GM12878 (cell line): ENCODE measurements around the gene GOLGA6L9. TPM values are rescaled to one million over a fixed set of nuclear protein-coding genes. Genes with fewer than 3 reads are reported as not detected.
"Not testable (repeated sequence)": the region's sequence is repeated elsewhere in the genome, so short reads cannot be mapped to it uniquely, and the experiment has no call there.

ENCODE experiments used
- ATAC-seq: fragments of 200-7000 bp; cut with Tn5 transposase; 3 replicates; pipeline ENCODE4 v1.9.1; 2020; ENCODE audit warnings: mild to moderate bottlenecking, moderate library complexity
- BruUV-seq: library from RNA; stranded (reverse); fragments of 400-500 nt; replicated peaks from 2 replicates; lab custom pipeline; 2021; lab: Mats Ljungman, UMichigan
- CTCF ChIA-PET: fragments of 300-600 bp; sonication (Branson Sonifier 250); formaldehyde crosslinking; extraction: SDS; loops from one replicate; lab custom pipeline; 2021; ENCODE audit warnings: inconsistent platforms; lab: Yijun Ruan, JAX
- POLR2A ChIA-PET: fragments of 350-600 bp; formaldehyde crosslinking; extraction: SDS; loops from one replicate; lab custom pipeline; 2021; ENCODE audit warnings: inconsistent platforms; lab: Charles Lee
- RAD21 ChIA-PET: fragments of 300-600 bp; sonication (Branson Sonifier 250); formaldehyde crosslinking; loops from one replicate; lab custom pipeline; 2023; ENCODE audit warnings: antibody characterized with exemption; ENCODE audit not compliant: unreplicated experiment; lab: Charles Lee
- SMC1A ChIA-PET: fragments of 300-600 bp; sonication (Branson Sonifier 250); formaldehyde crosslinking; loops from one replicate; lab custom pipeline; 2023; ENCODE audit not compliant: unreplicated experiment, uncharacterized antibody; lab: Charles Lee
- DNase-seq: peaks from one replicate; pipeline ENCODE4 v3.0.0-alpha.2; 2011; ENCODE audit warnings: low read depth, low spot score
- FAIRE-seq: peaks from 3 replicates; lab custom pipeline; 2011; peaks lifted over from hg19 to GRCh38; lab: Jason Lieb, UNC
- H2AFZ ChIP-seq: 2 replicates; pipeline ENCODE4 v1.6.0; 2011; ENCODE audit warnings: low read depth, low read length, control low read depth; ENCODE audit not compliant: control insufficient read depth
- H3K27ac ChIP-seq: 2 replicates; pipeline ENCODE4 v1.5.1; 2011; ENCODE audit warnings: control low read depth; ENCODE audit not compliant: control insufficient read depth, insufficient read depth
- H3K27me3 ChIP-seq, 2 experiments: replicated peaks in 1 of 2; 2 replicates each; pipeline versions ENCODE4 v1.6.0 to v1.6.1; 2011; ENCODE audit warnings: low read length in 1 of 2; ENCODE audit not compliant: control insufficient read depth in 2 of 2, insufficient read depth in 2 of 2
- H3K36me3 ChIP-seq, 2 experiments: 2 replicates each; pipeline ENCODE4 v1.5.1; 2011; ENCODE audit warnings: low read length in 1 of 2; ENCODE audit not compliant: control insufficient read depth in 2 of 2, insufficient read depth in 2 of 2
- H3K4me1 ChIP-seq: 2 replicates; pipeline ENCODE4 v1.6.1; 2011; ENCODE audit warnings: mild to moderate bottlenecking, low read length, moderate library complexity, mixed read lengths; ENCODE audit not compliant: control insufficient read depth, insufficient read depth
- H3K4me2 ChIP-seq: 2 replicates; pipeline ENCODE4 v1.6.0; 2011; ENCODE audit warnings: control low read depth; ENCODE audit not compliant: control insufficient read depth, insufficient read depth
- H3K4me3 ChIP-seq: fragments of 200-600 bp; sonication (generic); 2 replicates; pipeline ENCODE4 v1.5.1; 2016
- H3K79me2 ChIP-seq: 2 replicates; pipeline ENCODE4 v1.6.0; 2011; ENCODE audit warnings: low read length; ENCODE audit not compliant: control insufficient read depth, insufficient read depth
- H3K9ac ChIP-seq: 2 replicates; pipeline ENCODE4 v1.8.0; 2011; ENCODE audit warnings: low read length, control low read depth, mixed read lengths; ENCODE audit not compliant: control insufficient read depth, insufficient read depth
- H3K9me3 ChIP-seq: replicated peaks from 3 replicates; pipeline ENCODE4 v1.5.1; 2011; ENCODE audit warnings: mild to moderate bottlenecking, low read length; ENCODE audit not compliant: control insufficient read depth, insufficient read depth
- H4K20me1 ChIP-seq: 2 replicates; pipeline ENCODE4 v1.6.0; 2011; ENCODE audit not compliant: control insufficient read depth, insufficient read depth
- WGBS: methylation state at CpG from one replicate; pipeline ENCODE4 v1.1.6; 2016; ENCODE audit warnings: low lambda C conversion rate; ENCODE audit not compliant: insufficient replicate concordance, insufficient coverage; ENCODE audit errors: missing lambda C conversion rate; 5-methylcytosine and 5-hydroxymethylcytosine counted together
- in situ Hi-C: fragments of 300-500 bp; cut with MboI; formaldehyde crosslinking; loops from 9 replicates; pipeline ENCODE4 v1.14.3; 2018; ENCODE audit warnings: mixed read lengths
- intact Hi-C: fragments of 100-400 bp; cut with micrococcal nuclease; formaldehyde crosslinking; loops from one replicate; pipeline ENCODE4 v1.14.2; 2022; ENCODE audit not compliant: unreplicated experiment
- polyA plus RNA-seq, 11 experiments: library from polyadenylated mRNA; depleted of rRNA in 4 of 11; unstranded in 6 of 11; stranded (reverse) in 5 of 11; fragments of >200 nt; fragmentation: Nextera tagmentation in 4 of 11; fragmentation: Illumina TruSeq in 1 of 11; extraction: Ambion mirVana in 4 of 11; extraction: Trizol in 1 of 11; gene quantifications; 1 replicate in 1 of 11; 2 replicates in 10 of 11; pipeline versions ENCODE4 v1.2.1 to v1.2.3, GENCODE V29; 2011 to 2016; ENCODE audit warnings: inconsistent platforms in 2 of 11, missing spikeins in 2 of 11, low read depth in 1 of 11
- total RNA-seq, 4 experiments: library from RNA; depleted of rRNA in 3 of 4; stranded (reverse); fragments of >200 nt in 3 of 4; fragmentation: Illumina TruSeq in 1 of 4; extraction: Trizol in 1 of 4; gene quantifications; 2 replicates each; pipeline versions ENCODE4 v1.2.1 to v1.2.3, GENCODE V29; 2013 to 2021

The GOLGA6L9 gene
- total and polyA plus RNA-seq, 10 of the 15 experiments (the other 5 are each of a cell fraction or from before 2014, with no cell fraction given) = 0.35 to 4.6 (median 1.4) TPM

GRCh38 chr15:82475345-82475967 is 45.8 kb downstream of the GOLGA6L9 start:
- H3K9ac ChIP-seq, H3K27ac ChIP-seq, H3K36me3 ChIP-seq, FAIRE-seq, H3K4me1 ChIP-seq, H3K4me2 ChIP-seq, H3K9me3 ChIP-seq, H3K4me3 ChIP-seq, H2AFZ ChIP-seq, SMC1A ChIA-PET, ATAC-seq, DNase-seq, H3K27me3 ChIP-seq, intact Hi-C loops, BruUV-seq, H3K79me2 ChIP-seq, POLR2A ChIA-PET, CTCF ChIA-PET, H4K20me1 ChIP-seq, RAD21 ChIA-PET, in situ Hi-C loops: not testable (repeated sequence)
- 70% methylated on average over 6 of the region's 11 CpGs for WGBS

- RAD21 ChIA-PET, H3K4me2 ChIP-seq, H3K9ac ChIP-seq, BruUV-seq, H3K4me1 ChIP-seq, H3K9me3 ChIP-seq, SMC1A ChIA-PET, H3K27ac ChIP-seq, CTCF ChIA-PET, intact Hi-C loops, H3K4me3 ChIP-seq, H4K20me1 ChIP-seq, H3K79me2 ChIP-seq, ATAC-seq, FAIRE-seq, H3K36me3 ChIP-seq, H3K27me3 ChIP-seq, in situ Hi-C loops, H2AFZ ChIP-seq, DNase-seq: not testable (repeated sequence)
- POLR2A ChIA-PET = interaction anchor here (0.5 kb wide), 1 partner anchor 66 kb away, joined by 3 read pairs; no protein-coding TSS in a partner anchor
- WGBS = 54% methylated on average over 14 of the region's 14 CpGs
These were observed 47.2 kb downstream of the GOLGA6L9 start for GRCh38 chr15:82476697-82477342.

GRCh38 chr15:82477343-82478057 is 47.9 kb downstream of the GOLGA6L9 start:
- H4K20me1 ChIP-seq, H3K4me2 ChIP-seq, SMC1A ChIA-PET, H2AFZ ChIP-seq, in situ Hi-C loops, H3K9me3 ChIP-seq, H3K4me1 ChIP-seq, ATAC-seq, H3K36me3 ChIP-seq, H3K9ac ChIP-seq, RAD21 ChIA-PET, H3K27ac ChIP-seq, CTCF ChIA-PET, H3K79me2 ChIP-seq, intact Hi-C loops, DNase-seq, POLR2A ChIA-PET, FAIRE-seq, BruUV-seq, H3K27me3 ChIP-seq, H3K4me3 ChIP-seq: not testable (repeated sequence)
- WGBS = 69% methylated on average over 11 of the region's 13 CpGs
